Lower leg skin (tissue), 3 donors: ENCODE results near the gene CADM1.

Source experiments
- CTCF ChIP-seq, 3 donors: fragments of 450-650 bp; IDR thresholded peaks; one replicate each; pipeline ENCODE4 v1.5.1; 2016; ENCODE audit warnings: antibody characterized with exemption in 3 of 3, mild to moderate bottlenecking in 3 of 3, moderate library complexity in 2 of 3
- POLR2A ChIP-seq, 2 donors: fragments of 450-650 bp; IDR thresholded peaks; one replicate each; pipeline ENCODE4 v1.6.1; 2016 to 2017; ENCODE audit warnings: antibody characterized with exemption in 2 of 2, mild to moderate bottlenecking in 1 of 2, moderate library complexity in 1 of 2

- TF ChIP-seq CTCF (IDR thresholded peaks at IDR 0.05): no peak
- no peak for TF ChIP-seq POLR2A (IDR thresholded peaks at IDR 0.05)
Measured at GRCh38 chr11:115311949-115312348, 192.3 kb downstream of the CADM1 start.
